Mucosa of descending colon (tissue), 3 donors: Measurements from ENCODE around the gene MIA2. TPM values are rescaled to one million over a fixed set of nuclear protein-coding genes. Genes with fewer than 3 reads are reported as not detected.

Experiments
- ATAC-seq: fragments of 200-7000 bp; cut with Tn5 transposase; one replicate; pipeline ENCODE4 v1.9.1; 2020; ENCODE audit warnings: mild to moderate bottlenecking, moderate library complexity
- DNase-seq, 3 donors: peaks; one replicate each; pipeline ENCODE4 v3.0.0-alpha.2; 2020
- H3K36me3 ChIP-seq: fragments of 200-600 bp; one replicate; pipeline ENCODE4 v1.8.0; 2021; ENCODE audit warnings: low read depth, mild to moderate bottlenecking
- H3K4me1 ChIP-seq: fragments of 200-600 bp; one replicate; pipeline ENCODE4 v1.8.0; 2021; ENCODE audit warnings: low read depth, mild to moderate bottlenecking
- H3K4me3 ChIP-seq: fragments of 200-600 bp; one replicate; pipeline ENCODE4 v1.8.0; 2021; ENCODE audit warnings: mild to moderate bottlenecking
- H3K9me3 ChIP-seq: fragments of 200-600 bp; one replicate; pipeline ENCODE4 v1.8.0; 2021; ENCODE audit warnings: mild to moderate bottlenecking
- CTCF ChIP-seq: fragments of 200-600 bp; IDR thresholded peaks from one replicate; pipeline ENCODE4 v1.8.0; 2022; ENCODE audit warnings: antibody characterized with exemption, mild to moderate bottlenecking
- intact Hi-C, 2 donors: fragments of 100-400 bp; cut with DNase I in 1 of 2; cut with micrococcal nuclease in 1 of 2; formaldehyde crosslinking; loops; one replicate each; pipeline versions ENCODE4 v1.11.0 to v1.11.1; 2022; cut with DNase I, micrococcal nuclease
- total RNA-seq, 3 donors: library from RNA; stranded (reverse); fragmentation: NEBNext Ultra II Directional in 2 of 3; extraction: Animal tissue kit (Norgen Biotek cat#: 25700) in 2 of 3; gene quantifications; one replicate each; pipeline versions ENCODE4 v1.2.1 to v1.2.4, GENCODE V29; 2021 to 2023
- donor health status: DM: no; HTN: no; CAD: no; lungs with moderate emphysema.
- donor health status: DM: no; HTN: no; CAD: no.
- donor health status: DM: no; HTN: yes; CAD: no.

The MIA2 gene
- total RNA-seq, 3 donors from 2014 or later, result 46.1 to 81.9 (median 51.7) TPM

GRCh38 chr14:39434401-39434800 lies 200.7 kb downstream of the MIA2 start:
- H3K9me3 ChIP-seq, result no peaks in the 10 kb centered on the region
- intact Hi-C loops, result no loop called here
- TF ChIP-seq CTCF, result no peak
- H3K4me3 ChIP-seq, result no peak overlapping the region
- H3K36me3 ChIP-seq, result no peaks in the 10 kb centered on the region
- no peak for ATAC-seq
- peaks cover 20% of the 10 kb centered on the region for H3K4me1 ChIP-seq
- no peak for DNase-seq

- H3K36me3 ChIP-seq, result no peaks in the 10 kb centered on the region
- TF ChIP-seq CTCF, result no peak
- no peaks in the 10 kb centered on the region for H3K9me3 ChIP-seq
- intact Hi-C loops, result no loop called here
- peaks cover 15% of the 10 kb centered on the region for H3K4me1 ChIP-seq
- ATAC-seq (no peak), DNase-seq (no peak)
- H3K4me3 ChIP-seq, result no peak overlapping the region
Observed at GRCh38 chr14:39435241-39435640, 201.5 kb downstream of the MIA2 start.

Other genes starting within 250 kb of the MIA2 start
- gene SEC23A, start 130.7 kb upstream of the MIA2 start, total RNA-seq, result 100 to 1,000 TPM in 2 of 3 donors, 10 to 100 TPM in 1; 84.4 to 148 (median 122) TPM
- 1 to 10 TPM; 7.9 to 8.2 (median 8.1) TPM for gene GEMIN2, start 119.6 kb upstream of the MIA2 start, total RNA-seq
- 10 to 100 TPM; 19.5 to 23.1 (median 21.1) TPM for gene TRAPPC6B, start 63.6 kb upstream of the MIA2 start, total RNA-seq
- 10 to 100 TPM; 42.5 to 50.6 (median 49.4) TPM for gene PNN, start 58.7 kb upstream of the MIA2 start, total RNA-seq
- 1 to 10 TPM; 8.6 to 9.9 (median 9.6) TPM for gene FBXO33, start 198.5 kb downstream of the MIA2 start, total RNA-seq